ENCODE results near the gene MS4A4A.

DNA sequence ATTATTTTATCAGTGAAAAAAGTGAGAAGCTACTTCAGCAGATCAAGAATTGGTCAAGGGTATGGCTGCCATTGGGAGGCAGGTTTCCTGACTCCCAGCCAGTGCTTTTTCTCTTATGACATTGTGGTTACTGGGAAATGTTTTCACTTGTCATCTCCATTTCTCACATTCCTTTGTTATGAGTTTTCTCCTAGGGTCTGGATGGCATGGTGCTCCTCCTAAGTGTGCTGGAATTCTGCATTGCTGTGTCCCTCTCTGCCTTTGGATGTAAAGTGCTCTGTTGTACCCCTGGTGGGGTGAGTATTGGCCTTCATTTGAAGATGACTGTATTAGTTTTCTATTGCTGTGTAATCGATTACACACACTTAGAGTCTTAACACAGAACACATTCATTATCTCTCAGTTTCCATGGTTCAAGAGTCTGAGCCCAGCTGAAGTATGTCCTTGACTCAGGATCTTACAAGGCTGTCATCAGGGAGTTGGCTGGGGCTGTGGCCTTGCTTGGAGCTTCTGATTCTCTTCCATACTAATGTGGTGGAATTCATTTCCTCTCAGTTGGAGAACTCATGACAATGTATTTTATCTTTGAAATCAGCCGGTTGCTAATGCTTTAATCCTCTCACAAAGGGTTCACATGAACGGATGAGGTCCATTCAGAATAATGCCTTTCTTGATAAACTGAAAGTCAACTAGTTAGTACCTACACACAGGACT is 25.6 kb downstream of the MS4A4A start:
- TF ChIP-seq, protein P1, sequence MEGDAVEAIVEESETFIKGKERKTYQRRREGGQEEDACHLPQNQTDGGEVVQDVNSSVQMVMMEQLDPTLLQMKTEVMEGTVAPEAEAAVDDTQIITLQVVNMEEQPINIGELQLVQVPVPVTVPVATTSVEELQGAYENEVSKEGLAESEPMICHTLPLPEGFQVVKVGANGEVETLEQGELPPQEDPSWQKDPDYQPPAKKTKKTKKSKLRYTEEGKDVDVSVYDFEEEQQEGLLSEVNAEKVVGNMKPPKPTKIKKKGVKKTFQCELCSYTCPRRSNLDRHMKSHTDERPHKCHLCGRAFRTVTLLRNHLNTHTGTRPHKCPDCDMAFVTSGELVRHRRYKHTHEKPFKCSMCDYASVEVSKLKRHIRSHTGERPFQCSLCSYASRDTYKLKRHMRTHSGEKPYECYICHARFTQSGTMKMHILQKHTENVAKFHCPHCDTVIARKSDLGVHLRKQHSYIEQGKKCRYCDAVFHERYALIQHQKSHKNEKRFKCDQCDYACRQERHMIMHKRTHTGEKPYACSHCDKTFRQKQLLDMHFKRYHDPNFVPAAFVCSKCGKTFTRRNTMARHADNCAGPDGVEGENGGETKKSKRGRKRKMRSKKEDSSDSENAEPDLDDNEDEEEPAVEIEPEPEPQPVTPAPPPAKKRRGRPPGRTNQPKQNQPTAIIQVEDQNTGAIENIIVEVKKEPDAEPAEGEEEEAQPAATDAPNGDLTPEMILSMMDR (IDR thresholded peaks at IDR 0.05; ENCODE audit: control extremely low read depth in 1 of 3, insufficient read depth in 1 of 3, low read depth in 1 of 3, low read length in 3 of 3) = no peak
- TF ChIP-seq EP300 (IDR thresholded peaks at IDR 0.05; ENCODE audit: borderline replicate concordance in 1 of 2, low read depth in 2 of 2, low read length in 2 of 2) (no peak), EZH2 (IDR thresholded peaks at IDR 0.05; ENCODE audit: low read depth, low read length, severe bottlenecking) (no peak), POLR2A (IDR thresholded peaks at IDR 0.05; ENCODE audit: control extremely low read depth in 1 of 2, low read depth in 2 of 2, low read length in 2 of 2) (no peak), JUN (IDR thresholded peaks at IDR 0.05; ENCODE audit: low read depth, low read length) (no peak), JUND (IDR thresholded peaks at IDR 0.05; ENCODE audit: low read length) (no peak), HDAC2 (IDR thresholded peaks at IDR 0.05; ENCODE audit: borderline replicate concordance in 1 of 2, low read depth in 2 of 2, low read length in 2 of 2) (no peak), MAFK (IDR thresholded peaks at IDR 0.05; ENCODE audit: low read depth, low read length) (no peak), RAD21 (IDR thresholded peaks at IDR 0.05 in 1 of 2, conservative IDR thresholded peaks at IDR 0.05 in 1 of 2; ENCODE audit: low read depth in 2 of 2, low read length in 2 of 2) (no peak), GABPA (IDR thresholded peaks at IDR 0.05; ENCODE audit: borderline replicate concordance, insufficient read depth, low read length) (no peak), PHF8 (conservative IDR thresholded peaks at IDR 0.05; ENCODE audit: low read depth, low read length) (no peak)
- TF ChIP-seq, protein P2, sequence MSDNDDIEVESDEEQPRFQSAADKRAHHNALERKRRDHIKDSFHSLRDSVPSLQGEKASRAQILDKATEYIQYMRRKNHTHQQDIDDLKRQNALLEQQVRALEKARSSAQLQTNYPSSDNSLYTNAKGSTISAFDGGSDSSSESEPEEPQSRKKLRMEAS (IDR thresholded peaks at IDR 0.05) = no peak
